Kidney epithelial cell (primary cell): ENCODE results near the gene CMTM4. TPM values are rescaled to one million over a fixed set of nuclear protein-coding genes. Genes with fewer than 3 reads are reported as not detected.

ENCODE experiments used
- DNase-seq: peaks from one replicate; pipeline ENCODE4 v3.0.0-alpha.2; 2010; ENCODE audit warnings: low read depth
- H3K27me3 ChIP-seq: 2 replicates; pipeline ENCODE4 v1.6.0; 2011; ENCODE audit warnings: low read length; ENCODE audit not compliant: control insufficient read depth, insufficient read depth
- H3K36me3 ChIP-seq: 2 replicates; pipeline ENCODE4 v1.5.1; 2011; ENCODE audit warnings: low read length; ENCODE audit not compliant: control insufficient read depth, insufficient read depth
- H3K4me3 ChIP-seq: 2 replicates; pipeline ENCODE4 v1.5.1; 2011; ENCODE audit warnings: low read depth, mild to moderate bottlenecking, control low read depth, low read length
- total RNA-seq: library from RNA; depleted of rRNA; stranded (reverse); fragments of >200 nt; gene quantifications from 2 replicates; pipeline ENCODE4 v1.2.3, GENCODE V29; 2015
- TF ChIP-seq, protein P1 (sequence below): IDR thresholded peaks from 2 replicates; pipeline ENCODE4 v1.5.1; 2011; ENCODE audit warnings: mild to moderate bottlenecking, moderate library complexity, low read length, control low read depth, inconsistent platforms; ENCODE audit not compliant: insufficient read depth, poor library complexity, severe bottlenecking

Gene CMTM4
- total RNA-seq, 1 donor from 2014 or later: 75.2 TPM

DNA sequence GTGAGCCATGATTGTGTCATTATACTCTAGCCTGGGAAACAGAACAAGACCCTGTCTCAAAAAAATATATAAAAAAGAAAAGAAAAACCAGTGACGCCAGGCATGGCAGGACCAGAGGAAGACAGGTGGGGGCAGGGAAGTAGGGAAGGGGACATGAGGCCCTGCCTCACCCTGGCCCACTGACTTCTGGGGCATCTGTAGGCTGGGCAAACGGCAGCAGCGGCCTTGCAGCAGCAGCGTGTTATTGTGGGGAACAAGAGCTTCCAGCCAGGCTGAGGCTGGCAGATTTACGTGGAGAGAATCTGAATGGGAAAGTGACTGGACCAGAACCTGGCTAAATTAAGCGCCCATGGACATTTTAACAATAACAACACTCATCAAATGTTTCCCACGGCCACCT, 19.4 kb downstream of the CMTM4 start:
- no peaks in the 10 kb centered on the region for H3K27me3 ChIP-seq
- TF ChIP-seq, protein P1, sequence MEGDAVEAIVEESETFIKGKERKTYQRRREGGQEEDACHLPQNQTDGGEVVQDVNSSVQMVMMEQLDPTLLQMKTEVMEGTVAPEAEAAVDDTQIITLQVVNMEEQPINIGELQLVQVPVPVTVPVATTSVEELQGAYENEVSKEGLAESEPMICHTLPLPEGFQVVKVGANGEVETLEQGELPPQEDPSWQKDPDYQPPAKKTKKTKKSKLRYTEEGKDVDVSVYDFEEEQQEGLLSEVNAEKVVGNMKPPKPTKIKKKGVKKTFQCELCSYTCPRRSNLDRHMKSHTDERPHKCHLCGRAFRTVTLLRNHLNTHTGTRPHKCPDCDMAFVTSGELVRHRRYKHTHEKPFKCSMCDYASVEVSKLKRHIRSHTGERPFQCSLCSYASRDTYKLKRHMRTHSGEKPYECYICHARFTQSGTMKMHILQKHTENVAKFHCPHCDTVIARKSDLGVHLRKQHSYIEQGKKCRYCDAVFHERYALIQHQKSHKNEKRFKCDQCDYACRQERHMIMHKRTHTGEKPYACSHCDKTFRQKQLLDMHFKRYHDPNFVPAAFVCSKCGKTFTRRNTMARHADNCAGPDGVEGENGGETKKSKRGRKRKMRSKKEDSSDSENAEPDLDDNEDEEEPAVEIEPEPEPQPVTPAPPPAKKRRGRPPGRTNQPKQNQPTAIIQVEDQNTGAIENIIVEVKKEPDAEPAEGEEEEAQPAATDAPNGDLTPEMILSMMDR: no peak
- no peak overlapping the region for H3K4me3 ChIP-seq
- H3K36me3 ChIP-seq: no peaks in the 10 kb centered on the region
- DNase-seq: no peak

- no peak for DNase-seq
- H3K36me3 ChIP-seq: no peaks in the 10 kb centered on the region
- no peak overlapping the region for H3K4me3 ChIP-seq
- no peaks in the 10 kb centered on the region for H3K27me3 ChIP-seq
- TF ChIP-seq, protein P1: no peak
Measured at GRCh38 chr16:66676599-66676998, 19.9 kb downstream of the CMTM4 start.

- TF ChIP-seq, protein P1: no peak
- H3K27me3 ChIP-seq: no peaks in the 10 kb centered on the region
- no peaks in the 10 kb centered on the region for H3K36me3 ChIP-seq
- no peak for DNase-seq
- no peak overlapping the region for H3K4me3 ChIP-seq
Measured at GRCh38 chr16:66673691-66674090, 22.9 kb downstream of the CMTM4 start.

- no peaks in the 10 kb centered on the region for H3K36me3 ChIP-seq
- TF ChIP-seq, protein P1: no peak
- no peak for DNase-seq
- H3K4me3 ChIP-seq: no peak overlapping the region
- H3K27me3 ChIP-seq: no peaks in the 10 kb centered on the region
Measured at GRCh38 chr16:66670691-66671388, 25.7 kb downstream of the CMTM4 start.

DNA sequence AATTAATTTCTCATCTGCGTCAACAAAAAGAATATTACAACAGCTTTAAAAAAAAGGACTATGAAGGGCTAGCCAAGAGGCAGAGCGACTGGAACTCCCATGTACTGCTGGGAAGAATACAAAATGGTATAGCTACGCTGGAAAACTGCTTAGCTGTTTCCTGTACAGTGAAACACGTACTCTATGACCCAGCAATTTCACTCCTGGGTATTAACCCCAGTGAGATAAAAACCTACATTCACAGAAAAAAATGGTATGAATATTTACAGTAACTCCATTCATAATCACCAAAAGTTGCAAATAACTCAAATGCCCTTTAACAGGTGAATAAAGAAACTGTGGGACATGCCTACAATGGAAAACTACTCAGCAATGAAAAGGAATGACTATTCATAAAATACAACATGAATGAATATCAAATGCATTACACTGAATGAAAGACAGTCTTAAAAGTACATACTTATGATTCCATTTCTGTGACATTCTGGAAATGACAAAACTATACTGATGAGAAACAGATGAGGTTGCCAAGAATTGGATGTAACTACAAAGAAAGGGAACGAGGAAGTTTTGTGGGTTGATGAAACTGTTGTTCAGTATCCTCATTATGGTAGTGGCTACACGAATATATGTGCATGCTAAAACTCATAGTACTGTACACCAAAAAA, 27.6 kb downstream of the CMTM4 start:
- no peak for DNase-seq
- TF ChIP-seq, protein P1: no peak

More for the DNA sequence above, 27.6 kb downstream of the CMTM4 start:
- Histone ChIP-seq H3K36me3 (no peaks in the 10 kb centered on the region), H3K4me3 (no peak overlapping the region), H3K27me3 (no peaks in the 10 kb centered on the region)
